CD4-positive, alpha-beta T cell treated with Interleukin-2 at 100 ng/mL for 4 hours (primary cell): Measurements from ENCODE around the gene RPUSD4.
"Not testable (repeated sequence)": the region's sequence is repeated elsewhere in the genome, so short reads cannot be mapped to it uniquely, and the experiment has no call there.

ENCODE experiments used
- DNase-seq: peaks from one replicate; pipeline ENCODE4 v3.0.0-alpha.2; 2020; ENCODE audit warnings: low spot score

RPUSD4 gene

GRCh38 chr11:126211236-126212088, at the start of gene RPUSD4, which contains the start of gene FAM118B:
Gene RPUSD4, minus strand, starts transcription at chr11:126211650. Its CDS starts 12 bp downstream, at chr11:126211638.
Gene FAM118B, plus strand, starts transcription at chr11:126211782. Its CDS starts 23,220 bp downstream, at chr11:126235002.
- DNase-seq: peak; percentile 97

GRCh38 chr11:126257764-126258163, 46.3 kb upstream of the RPUSD4 start:
- DNase-seq: no peak

DNA sequence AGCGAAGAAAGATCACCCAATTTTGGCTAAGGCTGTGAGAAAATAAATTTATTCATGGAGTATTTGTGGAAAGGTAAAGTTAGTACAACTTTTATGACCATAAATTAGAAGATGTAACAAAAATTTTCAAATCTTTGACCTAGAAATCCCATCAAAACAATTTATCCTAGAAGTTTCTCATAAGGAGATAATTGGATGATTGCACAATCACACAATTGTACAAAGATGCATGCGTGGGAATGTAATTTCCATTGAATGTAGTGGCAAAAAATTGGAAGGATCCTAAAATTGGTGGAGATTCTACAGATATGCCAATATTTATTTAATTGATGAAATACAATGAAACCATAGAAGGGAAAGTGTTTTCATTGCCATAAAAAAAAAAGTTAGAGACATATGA, 45.7 kb upstream of the RPUSD4 start:
- DNase-seq: no peak

GRCh38 chr11:126256216-126256615, 44.8 kb upstream of the RPUSD4 start:
- DNase-seq: no peak

GRCh38 chr11:126255507-126255906, 44.1 kb upstream of the RPUSD4 start:
- not testable (repeated sequence) for DNase-seq

DNA sequence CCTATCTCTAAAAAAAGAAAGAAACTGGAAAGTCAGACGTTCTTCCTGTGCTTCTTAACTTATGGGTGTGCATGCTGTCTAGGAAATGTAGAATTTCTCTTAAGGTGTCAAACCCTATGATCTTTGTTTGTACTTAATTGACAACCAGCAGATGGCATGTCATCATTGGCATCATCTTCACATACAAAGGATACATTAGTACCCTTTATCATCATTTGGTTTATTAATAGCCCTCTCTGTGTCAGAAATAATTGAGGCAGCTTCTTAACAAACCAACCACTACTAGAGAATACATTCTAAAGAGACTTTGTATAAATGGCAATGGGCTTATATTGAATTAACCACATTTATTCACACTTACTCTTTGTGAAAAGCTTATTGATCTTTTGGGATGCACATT, 43.4 kb upstream of the RPUSD4 start:
- DNase-seq: no peak

DNA sequence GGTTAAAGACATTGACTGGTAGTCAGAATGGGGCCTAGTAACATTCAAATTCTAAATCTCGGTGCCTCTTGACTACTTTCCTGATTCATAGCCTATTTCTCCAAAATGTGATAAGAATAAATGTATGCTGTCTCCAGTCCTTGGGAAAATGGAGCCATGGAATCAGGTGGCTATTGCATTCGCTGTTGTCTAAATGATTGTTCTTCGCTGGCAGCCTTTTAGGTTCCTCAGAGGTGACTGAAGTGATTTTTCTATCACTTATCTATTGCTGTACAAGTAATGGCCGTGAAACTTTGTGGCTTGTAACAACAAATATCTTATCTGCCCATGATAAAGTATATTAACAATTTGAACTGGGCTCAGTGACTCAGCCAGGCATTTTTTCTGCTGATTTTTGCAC, 41.8 kb upstream of the RPUSD4 start:
- DNase-seq: no peak

- no peak for DNase-seq
These were observed 35.2 kb upstream of the RPUSD4 start for GRCh38 chr11:126246636-126247035.

DNA sequence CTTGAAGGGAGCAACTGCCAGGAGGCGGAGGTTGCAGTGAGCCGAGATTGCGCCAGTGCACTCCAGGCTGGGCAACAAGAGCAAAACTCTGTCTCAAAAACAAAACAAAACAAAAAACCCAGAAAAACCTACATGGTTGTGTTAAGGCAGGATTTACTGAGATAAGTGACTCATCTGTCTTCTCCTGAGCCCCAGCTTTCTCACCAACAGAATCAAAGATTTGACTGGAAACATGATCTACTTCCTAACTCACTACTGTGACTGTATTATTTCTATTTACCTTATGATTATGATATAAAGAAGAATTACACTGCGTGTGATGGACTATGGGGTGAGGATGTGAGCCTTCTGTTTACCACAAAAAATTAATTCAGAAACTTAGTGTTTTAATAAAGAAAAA, 21.9 kb upstream of the RPUSD4 start:
- no peak for DNase-seq

GRCh38 chr11:126232683-126233082, 21.2 kb upstream of the RPUSD4 start:
- DNase-seq: no peak

DNA sequence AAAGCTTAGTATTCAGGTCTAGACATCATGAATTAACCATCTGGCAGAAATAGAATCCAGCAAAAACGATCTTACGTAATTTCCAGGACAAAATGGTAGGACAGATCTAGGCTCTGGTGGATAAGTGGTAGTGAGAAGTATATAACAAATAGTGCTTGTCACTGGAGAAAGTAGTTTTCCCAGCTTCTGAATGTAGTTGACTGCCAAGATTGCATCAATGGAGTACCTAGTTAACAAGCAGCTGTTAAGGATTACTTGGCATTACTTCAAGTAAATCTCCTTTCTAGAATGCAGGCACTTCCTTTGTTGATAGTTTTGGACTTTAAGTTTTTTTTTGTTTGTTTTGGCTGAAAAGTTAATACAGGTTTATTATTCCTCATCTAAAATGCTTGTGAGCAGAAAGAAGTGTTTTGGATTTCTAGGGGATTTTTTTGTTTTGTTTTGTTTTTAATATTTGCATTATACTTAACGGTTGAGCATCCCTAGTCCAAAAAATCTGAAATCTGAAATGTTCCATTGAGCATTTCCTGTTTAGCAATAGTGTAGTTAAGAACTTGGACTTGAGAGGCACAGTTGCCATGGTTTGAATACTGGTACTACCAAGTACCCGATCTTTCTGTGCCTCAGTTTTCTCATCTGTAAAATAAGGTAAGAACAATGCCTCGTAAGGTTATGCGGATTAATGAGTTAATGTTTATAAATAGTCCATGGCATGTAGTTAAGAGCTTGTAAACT, 20.4 kb upstream of the RPUSD4 start:
- DNase-seq: no peak

- DNase-seq: no peak
These were observed 18.5 kb upstream of the RPUSD4 start for GRCh38 chr11:126229858-126230540.

DNA sequence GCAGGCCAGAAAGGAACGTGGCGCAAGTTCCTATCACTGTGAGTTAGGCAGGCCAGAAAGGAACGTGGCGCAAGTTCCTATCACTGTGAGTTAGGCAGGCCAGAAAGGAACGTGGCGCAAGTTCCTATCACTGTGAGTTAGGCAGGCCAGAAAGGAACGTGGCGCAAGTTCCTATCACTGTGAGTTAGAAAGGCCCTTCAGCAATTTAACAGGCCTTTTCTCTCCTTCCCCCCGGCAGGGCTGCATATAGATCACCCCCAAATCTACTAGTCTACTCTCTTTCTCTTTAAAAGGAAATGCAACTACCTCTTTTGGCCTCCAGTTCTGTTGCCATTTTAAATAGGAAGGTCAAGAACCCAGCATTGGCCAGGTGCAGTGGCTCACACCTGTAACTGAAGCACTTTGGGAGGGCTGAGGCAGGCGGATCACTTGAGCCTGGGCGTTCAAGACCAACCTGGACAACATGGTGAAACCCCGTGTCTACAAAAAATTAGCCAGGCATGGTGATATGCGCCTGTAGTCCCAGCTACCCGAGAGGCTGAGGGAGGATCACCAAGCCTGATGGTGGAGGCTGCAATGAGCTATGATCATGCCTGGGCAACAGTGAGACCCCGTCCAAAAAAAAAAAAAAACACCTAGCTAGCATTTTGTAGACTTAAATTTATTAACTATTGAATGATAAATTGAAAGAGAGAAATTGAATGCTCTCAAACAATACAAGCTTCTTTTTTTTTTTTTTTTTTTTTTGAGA, 15.1 kb upstream of the RPUSD4 start:
- DNase-seq: no peak

GRCh38 chr11:126225295-126225665, 13.8 kb upstream of the RPUSD4 start:
- no peak for DNase-seq

- no peak for DNase-seq
These were observed 13.3 kb upstream of the RPUSD4 start for GRCh38 chr11:126224647-126225294.

DNA sequence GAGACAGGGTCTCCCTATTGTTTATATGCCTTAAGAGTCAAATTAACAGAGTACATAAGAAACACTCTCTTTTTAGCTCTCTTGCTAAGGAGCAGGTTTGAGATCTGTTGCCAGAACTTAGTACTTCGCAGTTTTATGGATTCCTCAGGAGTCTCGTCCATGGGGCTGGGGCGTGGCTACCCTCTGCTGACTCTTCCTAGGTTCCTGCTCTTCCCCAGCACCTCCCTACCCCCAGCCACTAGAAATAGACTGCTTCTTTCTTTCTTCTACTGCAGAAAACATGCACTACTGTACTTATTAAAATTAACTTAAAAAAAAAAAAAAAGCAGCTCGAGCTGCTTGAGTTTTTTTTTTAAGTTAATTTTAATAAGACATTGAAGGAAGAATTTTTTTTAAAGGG, 8.1 kb upstream of the RPUSD4 start:
- DNase-seq: no peak

- no peak for DNase-seq
These were observed 6.0 kb upstream of the RPUSD4 start for GRCh38 chr11:126217491-126217890.

GRCh38 chr11:126216526-126217305, 5.3 kb upstream of the RPUSD4 start:
- DNase-seq: no peak

- DNase-seq: no peak
These were observed 3.4 kb upstream of the RPUSD4 start for GRCh38 chr11:126214841-126215240.

DNA sequence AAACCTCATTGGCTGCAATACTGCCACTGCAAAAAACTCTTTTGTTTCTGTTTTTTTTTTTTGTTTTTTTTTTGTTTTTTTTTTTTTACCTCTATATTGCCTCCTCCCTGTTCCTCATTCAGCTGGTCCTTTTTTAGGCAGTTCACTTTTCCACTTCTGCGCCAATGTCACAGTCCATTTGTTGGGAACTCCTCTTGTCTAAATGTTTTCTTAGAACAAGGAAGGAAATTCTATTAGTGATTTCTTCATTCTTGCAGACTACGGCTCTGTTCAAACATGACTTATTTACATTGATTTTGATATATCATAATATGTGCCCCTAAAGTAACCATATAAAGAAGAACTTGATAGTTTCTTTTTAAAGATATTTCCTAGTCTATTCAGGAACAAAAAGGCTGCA, 3.0 kb upstream of the RPUSD4 start:
- no peak for DNase-seq
